ENCODE results near the gene ZNF367. TPM values are rescaled to one million over a fixed set of nuclear protein-coding genes. Genes with fewer than 3 reads are reported as not detected.
A peak's percentile ranks its signal among the peaks of the same experiment; 100 is the strongest.
"Not testable (repeated sequence)": the region's sequence is repeated elsewhere in the genome, so short reads cannot be mapped to it uniquely, and the experiment has no call there.

Gene ZNF367
- total RNA-seq, 1 donor from 2014 or later, result 8.0 TPM

DNA sequence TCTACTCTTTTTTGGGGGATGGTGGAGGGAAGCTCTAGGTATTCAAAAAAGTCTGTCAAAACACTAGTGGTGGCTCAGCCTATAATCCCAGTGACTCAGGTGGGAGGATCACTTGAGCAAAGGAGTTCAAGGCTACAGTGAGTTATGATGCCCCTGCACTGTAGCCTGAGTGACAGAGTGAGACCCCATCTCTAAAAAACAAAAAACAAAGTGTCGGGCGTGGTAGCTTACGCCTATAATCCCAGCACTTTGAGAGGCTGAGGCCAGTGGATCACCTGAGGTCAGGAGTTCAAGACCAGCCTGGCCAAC, 18.9 kb downstream of the ZNF367 start:
- DNase-seq, result no peak

DNA sequence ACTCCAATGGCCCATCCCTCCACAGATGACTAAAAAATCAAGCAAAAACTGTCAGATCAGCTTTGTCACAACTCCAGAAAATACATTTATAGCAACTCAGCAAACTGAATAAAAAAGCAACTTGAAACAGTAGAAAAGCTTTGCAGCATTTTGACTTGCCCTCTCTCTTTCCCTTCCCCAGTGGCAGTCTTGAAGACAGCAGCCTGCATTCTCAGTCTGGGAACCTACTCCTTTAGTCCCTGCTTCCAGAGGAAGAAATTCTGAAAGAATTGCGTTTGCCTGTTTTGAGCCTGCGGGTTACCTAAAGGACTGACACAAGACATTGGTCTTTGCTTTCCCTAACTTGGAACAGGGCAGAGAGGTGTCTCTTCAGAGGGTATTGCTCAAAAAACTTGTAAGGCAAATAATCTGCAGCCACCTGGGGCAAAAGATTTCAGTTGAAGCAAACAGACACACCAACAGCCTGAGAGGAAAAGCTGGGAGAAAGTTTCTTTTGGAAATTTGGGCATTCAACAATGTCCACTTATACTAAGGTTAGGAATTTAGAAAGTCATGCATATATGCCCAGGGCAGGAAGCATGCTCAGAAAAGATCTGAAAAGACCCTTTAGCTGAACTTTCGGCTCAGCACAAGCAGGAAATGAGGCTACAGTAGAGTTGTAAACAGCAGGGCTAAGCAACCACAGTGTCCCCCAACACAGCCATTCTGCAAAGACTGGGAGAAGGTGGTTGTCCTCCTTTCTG, 19.4 kb downstream of the ZNF367 start:
- peak; percentile 41 for DNase-seq

DNA sequence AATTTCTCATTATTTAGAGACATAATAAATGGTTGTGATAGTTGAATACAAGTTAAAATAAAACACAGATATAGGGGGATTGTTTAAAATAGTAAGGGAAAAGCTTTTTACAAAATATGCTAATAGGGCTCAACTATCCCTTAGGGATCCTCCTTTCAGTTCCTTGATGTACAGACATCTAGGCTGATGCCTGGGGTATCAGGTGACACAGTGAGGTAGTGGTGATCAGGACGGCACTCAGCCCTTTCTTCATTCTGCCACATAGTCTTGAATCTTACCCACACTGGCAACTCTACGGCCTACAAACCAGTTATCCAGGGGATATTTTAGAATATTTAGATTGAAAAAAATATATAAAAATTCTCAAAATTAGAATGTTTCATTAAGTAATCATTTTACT, 22.2 kb downstream of the ZNF367 start:
- DNase-seq, result no peak

DNA sequence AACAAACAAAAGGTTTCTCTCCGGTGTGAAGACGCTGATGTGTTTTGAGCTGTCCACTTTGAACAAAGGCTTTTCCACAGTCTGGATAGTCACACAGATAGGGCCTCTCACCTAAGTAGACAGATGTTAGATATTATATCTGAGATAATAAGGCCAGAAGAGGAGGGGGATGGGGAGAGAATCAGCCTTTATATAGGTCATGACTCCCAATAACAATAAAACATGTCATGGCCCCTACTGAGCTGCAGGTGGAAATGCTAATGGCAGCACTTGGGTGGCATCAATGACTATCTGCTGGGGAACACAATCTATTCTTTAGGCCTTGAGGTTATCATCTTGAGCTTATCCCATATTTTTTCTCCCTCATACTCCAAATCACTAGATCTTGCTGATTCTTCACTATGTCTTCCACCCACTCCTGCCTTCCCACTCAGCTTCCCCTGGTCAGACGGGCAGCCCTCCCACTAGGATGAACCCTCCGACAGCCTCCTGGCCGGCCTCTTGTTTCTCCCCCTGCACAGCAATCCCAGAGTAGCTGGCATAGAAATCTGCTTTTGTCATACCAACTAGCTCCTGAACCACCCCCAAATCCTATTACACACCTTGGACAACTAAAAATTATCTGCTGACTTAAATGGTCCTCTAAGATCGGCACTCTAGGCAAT, 23.2 kb downstream of the ZNF367 start:
- DNase-seq, result no peak

DNA sequence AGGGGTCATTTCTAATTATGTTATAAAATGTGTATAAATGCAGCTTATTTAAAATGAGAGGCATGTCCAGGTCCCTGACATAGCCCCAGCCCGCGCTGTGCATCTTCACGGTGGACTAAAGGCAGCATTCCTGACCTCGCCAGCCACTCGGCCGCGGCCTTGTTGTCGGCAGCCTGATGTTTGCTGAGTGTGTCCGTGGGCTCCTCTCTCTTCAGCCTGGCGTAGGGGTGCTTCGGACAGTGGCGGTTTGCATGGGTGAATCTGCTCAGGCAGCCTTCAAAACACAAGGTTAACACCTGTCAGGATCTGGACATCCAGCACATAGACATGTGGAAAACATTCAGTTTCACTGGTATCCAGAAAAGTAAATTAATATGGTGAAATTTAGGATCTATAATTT, 25.9 kb downstream of the ZNF367 start:
- no peak for DNase-seq

DNA sequence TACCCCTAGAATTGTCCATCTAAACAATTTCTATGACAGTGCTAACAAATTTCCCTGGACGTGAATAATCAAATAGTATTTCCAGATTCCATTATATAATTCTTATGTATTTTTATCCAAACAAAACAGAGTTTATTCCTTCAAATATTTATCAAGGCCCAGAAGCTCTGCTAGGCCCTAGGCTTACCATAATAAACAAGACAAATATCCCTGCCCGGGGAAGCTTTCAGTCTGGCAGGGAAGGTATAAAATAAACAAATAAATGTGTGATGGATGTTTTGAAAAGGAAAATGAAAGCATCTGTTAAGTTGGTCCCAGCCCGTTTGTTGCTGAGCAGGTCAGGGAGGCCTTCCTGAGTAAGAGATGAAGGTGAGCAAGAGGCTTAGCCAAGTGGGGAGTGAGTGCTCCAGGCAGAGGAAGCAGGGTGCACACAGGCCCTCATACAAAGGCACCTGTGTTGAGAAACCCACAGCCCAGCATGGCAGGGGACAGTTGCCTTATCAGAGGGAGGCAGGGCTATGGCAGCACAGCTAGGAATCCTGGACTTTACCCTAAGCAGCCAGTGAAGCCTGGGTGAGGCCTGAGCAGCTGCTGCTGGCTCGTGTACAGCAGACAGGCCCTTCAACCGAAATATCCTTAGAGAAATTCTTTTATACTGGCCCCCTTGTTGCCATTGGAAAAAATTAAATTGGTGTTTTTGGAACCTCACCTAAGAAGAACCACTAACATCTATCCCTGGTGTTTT, 27.0 kb downstream of the ZNF367 start:
- peak; percentile 34 for DNase-seq

DNA sequence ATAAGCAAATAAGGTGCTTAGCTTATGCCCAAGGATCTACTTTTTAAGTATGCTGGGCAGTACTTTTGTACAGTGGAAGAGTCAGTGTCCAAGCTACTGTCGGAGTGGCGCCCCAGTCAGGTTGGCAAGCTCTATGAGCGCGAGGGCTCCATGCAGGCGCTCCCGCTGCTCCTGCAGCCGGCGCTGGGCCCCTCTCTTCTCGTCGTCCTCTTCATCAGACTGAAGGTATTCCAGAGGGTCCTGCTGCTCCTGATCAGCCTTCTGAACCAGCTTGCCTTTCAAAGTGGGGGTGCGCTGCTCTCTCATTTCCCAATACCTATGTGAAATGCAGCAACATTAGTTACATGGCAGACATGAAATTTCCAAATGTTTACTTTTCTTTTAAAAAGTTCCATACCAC, 30.0 kb downstream of the ZNF367 start:
- no peak for DNase-seq

DNA sequence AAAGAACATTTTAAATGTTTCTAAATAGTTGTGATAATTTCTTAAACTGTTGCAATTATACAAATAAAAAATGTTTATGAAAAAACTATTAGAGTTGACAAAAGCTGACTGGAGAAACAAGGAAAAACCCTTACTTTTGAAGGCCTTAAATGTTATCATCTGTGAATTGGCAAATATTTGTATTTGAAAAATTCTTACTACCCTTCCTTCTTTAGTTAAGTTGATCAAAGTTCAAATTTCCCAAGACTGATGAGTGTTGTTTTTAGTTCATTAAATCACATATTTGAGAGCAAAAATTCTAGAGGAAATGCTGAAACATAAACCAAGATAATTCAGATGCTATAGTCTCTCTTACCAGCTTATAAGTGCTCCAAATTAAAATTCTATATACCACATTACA, 32.0 kb downstream of the ZNF367 start:
- no peak for DNase-seq

DNA sequence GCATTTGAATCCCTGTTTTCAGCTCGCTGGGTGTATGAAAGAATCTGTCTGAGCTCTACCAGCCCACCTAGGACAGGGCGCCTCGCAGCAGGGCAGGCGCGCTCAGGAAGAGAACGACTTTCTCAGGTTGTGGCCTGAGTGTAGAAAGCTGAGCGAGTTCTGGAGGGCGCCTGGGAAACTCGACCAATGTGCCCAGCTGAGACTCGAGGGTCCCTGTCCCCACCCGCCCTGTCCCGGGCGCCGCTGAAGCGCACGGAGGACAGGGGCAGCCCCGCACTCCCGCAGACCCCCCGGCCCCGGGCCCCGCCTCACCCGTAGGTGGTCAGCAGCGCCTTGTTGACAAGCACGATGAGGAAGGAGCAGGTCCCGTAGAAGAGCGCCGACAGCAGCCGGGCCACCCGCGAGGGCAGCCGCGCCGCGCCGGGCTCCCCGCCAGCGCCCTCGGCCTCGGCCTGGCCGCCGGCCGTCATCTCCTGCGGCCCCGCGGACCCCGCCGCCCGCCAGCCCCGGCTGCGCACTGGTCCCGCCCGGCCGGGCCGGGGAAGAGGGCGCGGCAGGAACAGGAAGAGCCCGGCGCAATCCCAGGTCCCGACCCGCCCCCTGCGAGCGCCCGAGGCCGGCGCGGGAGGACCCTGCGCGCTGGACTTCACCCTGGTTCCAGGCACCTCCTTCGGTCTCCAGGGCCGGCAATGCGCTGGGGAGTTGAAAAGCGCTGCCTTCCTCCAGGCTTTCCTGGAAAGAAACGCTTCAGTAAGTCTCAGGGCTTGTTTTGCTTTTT, 34.8 kb downstream of the ZNF367 start, which contains the start of gene SLC35D2:
TSS of gene SLC35D2 (minus strand) at position 547 of the 778 bp plus-strand sequence. CDS start at position 470, 77 bp downstream.
- DNase-seq, result peak; percentile 69

DNA sequence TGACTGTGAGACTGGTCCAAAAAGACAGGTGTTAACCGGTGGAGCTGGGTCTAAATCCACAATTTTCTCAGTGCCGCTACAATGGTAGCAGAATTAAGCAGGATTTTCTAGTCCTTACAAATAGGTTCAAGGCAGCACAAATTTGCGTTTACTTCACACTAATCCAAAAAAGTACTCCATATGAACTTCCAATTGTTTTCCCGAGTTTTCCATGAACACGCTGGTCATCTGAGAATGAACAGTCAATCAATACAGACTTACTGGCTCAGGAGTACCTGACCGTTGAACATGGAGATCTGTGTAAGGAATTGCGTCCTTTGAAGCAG, 35.4 kb downstream of the ZNF367 start:
- peak; percentile 51 for DNase-seq

DNA sequence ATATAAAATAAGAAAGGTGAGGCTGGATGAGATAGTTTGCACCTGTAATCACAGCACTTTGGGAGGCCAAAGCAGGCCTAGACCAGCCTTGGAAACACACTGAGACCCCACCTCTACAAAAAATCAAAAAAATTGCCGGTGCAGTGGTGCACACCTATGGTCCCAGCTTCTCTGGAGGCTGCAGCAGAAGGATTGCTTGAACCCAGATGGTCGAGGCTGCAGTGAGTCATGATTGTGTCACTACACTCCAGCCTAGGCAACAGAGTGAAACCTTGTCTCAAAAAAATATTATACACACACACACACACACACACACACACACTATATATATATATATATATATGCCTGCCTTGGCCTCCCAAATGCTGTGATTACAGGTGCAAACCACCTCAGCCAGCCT, 36.0 kb downstream of the ZNF367 start:
- DNase-seq, result peak; percentile 23

DNA sequence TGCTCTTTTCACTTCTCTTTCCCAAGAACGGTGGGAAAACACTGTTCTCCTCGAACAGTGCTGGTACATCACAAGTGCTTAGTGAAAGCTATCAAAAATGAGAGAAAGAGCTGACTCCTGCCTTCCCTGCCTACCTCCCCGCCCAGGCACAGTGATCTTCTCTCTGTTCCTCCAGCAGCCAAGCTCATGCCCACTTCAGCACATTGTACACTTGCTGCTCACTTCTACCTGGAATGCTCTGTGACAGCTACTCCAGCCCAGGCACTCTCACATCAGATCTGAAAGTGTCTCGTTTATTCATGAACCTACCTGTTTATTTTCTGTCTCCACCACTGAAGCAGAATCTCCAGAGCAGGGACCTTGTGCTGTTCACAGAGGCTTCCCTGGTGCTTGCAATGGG, 36.5 kb downstream of the ZNF367 start:
- no peak for DNase-seq

DNA sequence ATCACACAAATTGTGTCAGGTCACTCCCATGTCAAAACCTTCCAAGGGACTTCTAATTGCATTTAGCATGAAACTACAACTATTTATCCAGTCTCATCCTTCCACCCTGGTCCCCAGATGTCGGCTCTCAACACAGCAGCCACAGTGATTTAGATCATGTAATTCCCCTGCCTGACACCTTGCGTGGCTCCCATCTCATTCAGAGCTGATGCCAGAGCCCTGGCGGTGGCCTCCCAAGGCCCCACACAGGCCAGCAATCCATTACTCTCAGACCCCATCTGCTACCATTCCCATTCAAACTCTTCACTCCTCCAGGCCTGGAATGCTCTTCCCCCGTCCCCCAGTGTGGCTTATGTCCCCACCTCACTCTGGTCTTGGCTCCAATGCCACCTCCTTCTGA, 37.0 kb downstream of the ZNF367 start:
- no peak for DNase-seq

DNA sequence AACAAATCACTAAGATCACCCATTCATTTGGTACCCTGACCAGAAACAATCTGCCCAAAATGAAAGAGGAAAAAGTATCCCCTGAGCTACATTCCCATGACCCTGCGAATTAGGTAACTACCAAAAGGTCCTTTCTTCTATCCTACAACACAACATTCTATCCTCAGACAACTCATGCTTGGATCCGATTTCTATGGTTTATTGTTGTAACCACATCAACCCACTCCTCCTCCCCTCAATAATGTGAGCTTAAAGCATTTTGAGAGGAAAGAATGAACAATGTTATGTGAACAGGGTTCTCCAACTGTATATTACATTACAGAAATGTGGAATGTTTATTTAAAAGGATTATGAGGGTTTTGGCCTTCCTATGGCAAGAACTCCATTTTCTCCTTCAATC, 38.7 kb downstream of the ZNF367 start:
- DNase-seq, result no peak

DNA sequence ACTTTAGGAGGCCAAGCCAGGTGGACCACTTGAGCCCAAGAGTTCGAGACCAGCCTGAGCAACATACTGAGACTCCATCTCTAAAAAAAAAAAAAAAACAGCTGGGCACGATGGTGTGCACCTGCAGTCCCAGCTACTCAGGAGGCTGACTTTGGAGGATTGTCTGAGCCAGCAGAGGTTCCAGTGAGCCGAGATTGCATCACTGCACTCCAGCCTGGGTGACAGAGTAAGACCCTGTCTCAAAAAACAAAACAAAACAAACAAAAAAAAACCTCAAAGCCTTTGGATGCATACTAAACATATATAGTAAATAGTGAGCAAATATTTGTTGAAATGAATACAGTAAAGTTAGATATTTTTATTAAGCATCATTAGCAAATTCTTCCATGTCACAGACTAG, 40.0 kb downstream of the ZNF367 start:
- no peak for DNase-seq

DNA sequence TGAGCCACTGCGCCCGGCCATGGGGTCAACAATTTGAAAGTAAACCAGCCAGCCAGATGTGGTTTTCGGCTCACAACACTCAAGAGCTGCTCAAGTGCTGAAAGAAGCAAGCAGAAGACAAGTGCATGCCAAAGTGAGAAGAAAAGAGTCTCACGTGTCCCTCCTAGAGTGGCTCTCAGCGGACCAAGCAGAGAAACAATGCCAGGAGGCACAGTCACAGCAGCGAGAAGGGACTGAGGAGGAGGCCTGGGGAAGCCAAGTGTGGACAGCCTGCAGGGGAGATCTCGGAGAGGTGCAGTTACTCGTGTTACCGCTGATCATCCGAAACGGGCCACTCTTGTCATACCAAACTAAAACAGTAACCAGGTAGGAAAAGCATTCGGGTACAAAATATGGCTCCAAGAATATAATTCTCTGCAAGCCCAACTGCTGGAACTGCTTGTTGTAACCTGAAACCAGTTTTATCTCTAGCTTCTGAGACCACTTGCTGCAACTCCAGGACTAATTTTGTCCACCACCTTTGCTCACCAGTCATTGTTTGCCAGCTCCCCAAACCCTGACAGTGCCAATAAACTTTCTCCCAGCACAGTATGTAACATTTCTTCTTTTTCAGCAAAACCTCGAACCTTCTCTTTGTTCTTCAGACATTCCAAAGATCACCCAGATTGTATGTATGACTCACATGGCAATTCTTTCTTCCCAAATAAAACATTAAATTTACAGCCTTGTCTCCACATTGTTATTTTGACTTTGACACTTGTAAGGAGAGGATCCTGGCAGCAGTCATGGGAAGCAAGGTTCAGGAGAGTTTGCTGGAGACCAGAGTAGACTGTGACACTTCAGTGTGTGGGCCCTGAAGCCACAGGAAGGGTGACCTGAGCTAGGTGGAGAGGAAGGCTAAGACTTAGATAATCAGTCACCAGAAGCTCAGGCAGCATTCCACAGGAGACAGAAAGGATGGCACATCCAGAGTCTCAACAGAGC, 41.0 kb downstream of the ZNF367 start:
- peak; percentile 55 for DNase-seq

DNA sequence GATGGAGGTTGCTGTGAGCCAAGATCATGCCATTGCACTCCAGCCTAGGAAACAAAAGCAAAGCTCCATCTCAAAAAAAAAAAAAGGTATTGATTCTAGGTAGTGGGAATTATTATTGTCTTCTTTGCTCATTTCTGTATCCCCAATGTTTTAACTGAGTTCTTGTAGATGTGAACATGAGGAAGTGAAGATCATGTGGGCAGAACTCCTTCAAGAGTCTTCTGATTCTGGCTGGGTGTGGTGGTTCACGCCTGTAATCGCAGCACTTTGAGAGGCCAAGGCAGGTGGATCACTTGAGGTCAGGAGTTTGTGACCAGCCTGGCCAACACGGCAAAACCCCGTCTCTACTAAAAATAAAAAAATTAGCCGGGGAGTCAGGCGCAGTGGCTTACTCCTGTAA, 42.7 kb downstream of the ZNF367 start:
- not testable (repeated sequence) for DNase-seq

DNA sequence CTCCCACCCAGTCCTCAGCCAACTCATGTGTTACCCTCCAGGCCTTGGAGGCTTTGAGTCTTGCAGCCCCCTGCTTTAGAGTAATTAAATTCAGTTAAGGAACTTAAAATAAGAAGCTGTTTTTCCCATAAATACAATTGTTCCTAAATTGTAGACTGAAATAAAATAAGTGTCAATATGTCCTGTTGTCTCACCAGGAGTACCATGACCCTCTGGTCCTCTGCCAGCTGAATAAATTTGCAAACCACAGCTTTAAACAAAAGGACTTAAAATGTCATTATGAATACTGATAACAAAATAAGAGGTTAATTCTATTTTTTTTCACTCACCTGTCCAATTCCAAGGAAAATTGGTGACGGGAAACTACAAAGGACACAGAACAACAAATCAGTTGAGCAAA, 50.2 kb downstream of the ZNF367 start:
- DNase-seq, result no peak

DNA sequence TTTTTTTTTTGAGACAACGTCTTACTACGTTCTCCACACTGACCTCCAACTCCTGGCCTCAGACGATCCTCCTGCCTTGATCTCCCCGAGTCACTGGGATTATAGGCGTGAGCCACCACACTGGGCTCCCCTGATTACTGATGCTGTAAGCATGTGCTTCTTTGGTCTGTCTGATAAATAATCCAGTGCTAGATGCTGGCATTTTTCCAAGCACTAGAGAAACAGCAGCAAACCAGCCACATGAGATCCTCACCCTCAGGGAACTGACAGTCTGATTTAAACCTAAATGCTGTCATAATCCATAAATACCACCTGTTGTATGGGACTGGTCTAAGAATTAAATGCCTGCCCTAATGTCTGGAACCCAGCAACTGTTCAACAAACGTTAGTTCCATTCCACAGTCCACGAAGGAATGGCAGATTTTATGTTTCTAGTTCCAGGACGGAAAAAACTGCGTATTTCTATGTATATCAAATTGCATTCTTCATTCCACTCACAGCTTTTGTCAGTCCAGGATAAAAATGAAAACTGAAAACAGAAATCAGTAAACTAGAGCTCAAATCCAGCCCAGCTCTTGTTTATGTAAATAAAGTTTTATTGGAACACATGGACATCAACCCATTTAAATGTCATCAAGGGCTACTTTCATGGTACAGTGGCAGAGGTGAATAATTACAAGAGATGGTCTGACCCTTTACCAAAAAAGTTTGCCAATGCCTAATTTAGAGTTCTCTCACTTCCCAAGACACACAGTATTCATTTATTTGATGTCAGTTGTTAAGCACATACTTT, 54.8 kb downstream of the ZNF367 start:
- DNase-seq, result no peak

DNA sequence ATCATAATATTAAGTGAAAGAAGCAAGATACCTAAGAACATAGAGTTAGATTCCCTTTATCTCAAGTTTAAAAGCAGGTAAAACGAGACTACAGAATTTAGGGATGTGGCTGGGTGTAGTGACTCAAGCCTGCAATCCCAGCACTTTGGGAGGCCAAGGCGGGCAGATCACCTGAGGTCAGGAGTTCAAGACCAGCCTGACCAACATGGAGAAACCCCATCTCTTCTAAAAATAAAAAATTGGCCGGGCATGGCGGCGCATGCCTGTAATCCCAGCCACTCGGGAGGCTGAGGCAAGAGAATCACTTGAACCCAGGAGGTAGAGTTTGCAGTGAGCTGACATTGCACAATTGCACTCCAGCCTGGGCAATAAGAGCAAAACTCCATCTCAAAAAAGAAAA, 56.1 kb downstream of the ZNF367 start:
- not testable (repeated sequence) for DNase-seq

DNA sequence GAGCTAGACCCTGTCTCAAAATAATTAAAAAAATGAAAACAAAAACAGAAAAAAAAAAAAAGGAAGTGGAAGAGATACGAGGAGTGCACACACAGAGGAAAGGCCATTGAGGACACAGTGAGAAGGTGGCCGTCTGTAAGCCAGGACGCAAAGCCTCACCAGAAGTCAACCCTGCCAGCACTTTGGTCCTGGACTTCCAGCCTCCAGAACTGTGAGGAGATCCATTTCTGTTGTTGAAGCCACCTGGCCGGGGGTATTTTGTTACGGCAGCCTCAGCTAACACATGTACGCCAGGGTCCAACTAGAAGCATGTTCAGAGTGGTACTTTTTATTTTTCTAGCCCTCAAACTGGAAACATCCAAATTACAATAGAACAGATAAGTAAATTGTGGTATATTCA, 56.5 kb downstream of the ZNF367 start:
- no peak for DNase-seq
